ENCODE measurements around the gene TOX2. TPM values are rescaled to one million over a fixed set of nuclear protein-coding genes. Genes with fewer than 3 reads are reported as not detected.

TOX2 gene
- total RNA-seq, 2 experiments from 2014 or later: 3.3 to 3.9 TPM

DNA sequence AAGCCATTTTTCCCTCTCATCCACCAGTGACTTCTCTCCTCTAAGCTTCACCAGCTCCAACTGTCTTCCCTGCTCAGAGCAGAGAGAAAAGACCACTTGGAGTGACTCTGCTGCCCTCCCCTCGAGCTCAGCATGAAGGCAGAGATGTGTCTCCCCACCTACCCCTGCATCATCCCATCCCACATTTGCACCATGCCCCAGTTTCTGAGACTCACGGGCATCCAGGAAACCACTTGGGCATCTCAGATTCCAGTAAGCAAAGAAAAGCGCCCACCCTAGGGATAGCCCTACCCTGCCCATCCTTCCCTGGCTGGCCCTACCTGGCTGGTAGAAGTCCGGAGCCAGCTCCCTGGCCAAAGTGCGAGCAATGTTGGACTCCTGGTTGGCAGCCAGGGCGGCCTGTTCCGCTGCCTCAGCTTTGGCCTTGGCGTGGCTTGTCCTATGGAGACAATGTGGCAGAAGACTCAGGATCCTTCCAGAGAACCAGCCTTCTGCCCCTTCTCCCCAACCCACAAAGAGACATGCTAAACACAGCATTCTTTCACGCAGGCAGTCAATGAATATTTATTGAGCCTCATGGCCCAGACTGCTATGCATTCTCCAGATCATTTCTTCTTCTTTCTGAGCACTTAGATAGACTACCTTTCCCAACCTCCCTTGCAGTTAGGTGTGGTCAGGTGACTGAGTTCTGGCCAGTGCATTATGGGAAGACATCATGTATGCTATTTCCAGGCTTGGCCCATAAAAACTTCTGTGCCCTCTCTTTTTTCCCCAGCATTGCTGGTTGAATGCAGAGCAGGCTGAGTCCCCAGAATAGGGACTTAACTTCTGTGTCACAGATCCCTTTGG lies 203.8 kb downstream of the TOX2 start:
- DNase-seq (no peak), ATAC-seq (ENCODE audit: poor library complexity) (no peak)
- Mint-ChIP-seq H3K4me3 (no peak overlapping the region), H3K27me3 (peaks cover 59% of the 10 kb centered on the region), H3K4me1 (ENCODE audit: low read depth) (peaks cover 9% of the 10 kb centered on the region), H3K9me3 (no peaks in the 10 kb centered on the region), H3K36me3 (ENCODE audit: low read depth) (no peaks in the 10 kb centered on the region), H3K27ac (no peak overlapping the region)
- Histone ChIP-seq H3K27me3 (ENCODE audit: control insufficient read depth in 1 of 2, insufficient read depth in 2 of 2, low read length in 2 of 2) (peaks cover 19 to 24% of the 10 kb centered on the region in 2 experiments), H3K4me1 (ENCODE audit: insufficient read depth, low read length) (peaks cover 4% of the 10 kb centered on the region), H3K27ac (ENCODE audit: low read depth in 1 of 2, low read length in 2 of 2) (no peak overlapping the region), H3K9me3 (ENCODE audit: control insufficient read depth in 1 of 2, insufficient read depth in 1 of 2, low read length in 2 of 2) (no peaks in the 10 kb centered on the region), H3K36me3 (ENCODE audit: insufficient read depth, low read length) (no peaks in the 10 kb centered on the region), H3K4me3 (ENCODE audit: low read length) (no peak overlapping the region)
- intact Hi-C loops (cut with DNase I, micrococcal nuclease): loop anchor here (5.0 to 10.0 kb wide), 4 partner anchors 196 to 486 kb away; partner anchors contain the start of gene FITM2 (in 1 of the 2)
- POLR2A ChIA-PET: no interaction called here
- TF ChIP-seq CTCF (IDR thresholded peaks at IDR 0.05): no peak
- CTCF ChIA-PET: interaction anchor here (2.4 kb wide), 1 partner anchor 71 kb away, joined by 43 read pairs; the partner anchor contains the start of gene JPH2

Other genes with a start within 250 kb of the TOX2 start
- under 1 TPM; 0.56 to 0.69 TPM for gene MYBL2, start 247.7 kb upstream of the TOX2 start, total RNA-seq
- not detected for gene GTSF1L, start 187.8 kb upstream of the TOX2 start, total RNA-seq